Esophagus muscularis mucosa (tissue), 4 donors: ENCODE measurements around the gene RCCD1.

Source experiments
- EP300 ChIP-seq: sonication (generic); formaldehyde crosslinking; IDR thresholded peaks from one replicate; pipeline ENCODE4 v1.6.1; 2017; ENCODE audit warnings: antibody characterized with exemption
- POLR2A ChIP-seq: fragments of 450-650 bp; IDR thresholded peaks from one replicate; pipeline ENCODE4 v1.6.1; 2017; ENCODE audit warnings: antibody characterized with exemption, moderate library complexity, mild to moderate bottlenecking, low read depth
- TF ChIP-seq, protein P1 (sequence below), 3 experiments: fragments of 200-600 bp in 2 of 3; fragments of 450-650 bp in 1 of 3; sonication (generic) in 2 of 3; IDR thresholded peaks; one replicate each; pipeline ENCODE4 v1.5.1; 2017 to 2019; ENCODE audit warnings: antibody characterized with exemption in 3 of 3, mild to moderate bottlenecking in 2 of 3, moderate library complexity in 1 of 3

DNA sequence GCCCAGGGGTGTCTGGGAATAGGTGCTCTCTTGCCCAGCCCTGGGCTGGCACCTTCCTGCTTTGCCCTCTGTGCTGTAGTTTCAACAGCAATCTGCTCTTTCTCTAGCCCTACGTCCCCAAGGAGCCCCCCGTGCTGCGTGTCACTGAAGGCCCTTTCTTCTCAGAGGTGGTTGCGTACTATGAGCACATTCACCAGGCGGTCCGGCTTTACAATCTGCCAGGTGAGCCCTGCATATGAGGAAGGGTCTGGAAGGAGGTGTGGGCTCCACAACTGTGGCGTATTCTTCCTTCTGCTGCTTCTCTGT is 42.0 kb upstream of the RCCD1 start:
- TF ChIP-seq, protein P1, sequence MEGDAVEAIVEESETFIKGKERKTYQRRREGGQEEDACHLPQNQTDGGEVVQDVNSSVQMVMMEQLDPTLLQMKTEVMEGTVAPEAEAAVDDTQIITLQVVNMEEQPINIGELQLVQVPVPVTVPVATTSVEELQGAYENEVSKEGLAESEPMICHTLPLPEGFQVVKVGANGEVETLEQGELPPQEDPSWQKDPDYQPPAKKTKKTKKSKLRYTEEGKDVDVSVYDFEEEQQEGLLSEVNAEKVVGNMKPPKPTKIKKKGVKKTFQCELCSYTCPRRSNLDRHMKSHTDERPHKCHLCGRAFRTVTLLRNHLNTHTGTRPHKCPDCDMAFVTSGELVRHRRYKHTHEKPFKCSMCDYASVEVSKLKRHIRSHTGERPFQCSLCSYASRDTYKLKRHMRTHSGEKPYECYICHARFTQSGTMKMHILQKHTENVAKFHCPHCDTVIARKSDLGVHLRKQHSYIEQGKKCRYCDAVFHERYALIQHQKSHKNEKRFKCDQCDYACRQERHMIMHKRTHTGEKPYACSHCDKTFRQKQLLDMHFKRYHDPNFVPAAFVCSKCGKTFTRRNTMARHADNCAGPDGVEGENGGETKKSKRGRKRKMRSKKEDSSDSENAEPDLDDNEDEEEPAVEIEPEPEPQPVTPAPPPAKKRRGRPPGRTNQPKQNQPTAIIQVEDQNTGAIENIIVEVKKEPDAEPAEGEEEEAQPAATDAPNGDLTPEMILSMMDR (IDR thresholded peaks at IDR 0.05): no peak
- no peak for TF ChIP-seq EP300
- TF ChIP-seq POLR2A: no peak
